ENCODE data around the gene ATF2. TPM values are rescaled to one million over a fixed set of nuclear protein-coding genes. Genes with fewer than 3 reads are reported as not detected.
A peak's percentile ranks its signal among the peaks of the same experiment; 100 is the strongest.

Gene ATF2
- total and polyA plus RNA-seq, 9 of the 15 experiments (the other 6 are each of a cell fraction or from before 2014, with no cell fraction given) = 24.2 to 111 (median 45.9) TPM

- no peak for TF ChIP-seq KLF1 (tag; IDR thresholded peaks at IDR 0.05)
- TF ChIP-seq ZNF639 (CRISPR knock-in tag; conservative IDR thresholded peaks at IDR 0.05 in 1 of 2, IDR thresholded peaks at IDR 0.05 in 1 of 2) = 0 out of 4 replicates have a peak, but pooled peaks of 1 of the 2 experiments have one; percentile 26
- no peak for TF ChIP-seq NCOA2 (IDR thresholded peaks at IDR 0.05; ENCODE audit: partially characterized antibody in 2 of 2)
- TF ChIP-seq FOXK1 (CRISPR knock-in tag; IDR thresholded peaks at IDR 0.05; ENCODE audit: borderline replicate concordance) = peak; percentile 70; the same call in 1 of the 2 replicates
- 0 out of 2 replicates have a peak, but pooled peaks have one; percentile 15 for TF ChIP-seq RNF2 (IDR thresholded peaks at IDR 0.05)
- TF ChIP-seq ZNF224 (CRISPR knock-in tag; IDR thresholded peaks at IDR 0.05) = peak; percentile 83; the same call in 1 of the 2 replicates
- TF ChIP-seq DEAF1 (CRISPR knock-in tag; IDR thresholded peaks at IDR 0.05) = no peak
- TF ChIP-seq HDAC1 (IDR thresholded peaks at IDR 0.05) = peak in 1 of 2 experiments; percentile 64; a peak in 1 of 4 replicates
- no peak for TF ChIP-seq ZNF253 (CRISPR knock-in tag; conservative IDR thresholded peaks at IDR 0.05)
- no peak for TF ChIP-seq ZNF277 (CRISPR knock-in tag; IDR thresholded peaks at IDR 0.05; ENCODE audit: borderline replicate concordance)
- peak; percentile 89; the same call in 1 of the 2 replicates for TF ChIP-seq BRD4 (IDR thresholded peaks at IDR 0.05)
- no peak; the same call in none of the 2 replicates for TF ChIP-seq EP400 (IDR thresholded peaks at IDR 0.05)
- no peak for TF ChIP-seq CLOCK (CRISPR knock-in tag; IDR thresholded peaks at IDR 0.05; ENCODE audit: borderline replicate concordance)
- peak; percentile 28; the same call in 1 of the 2 replicates for TF ChIP-seq SOX6 (IDR thresholded peaks at IDR 0.05)
- peak; percentile 28 for TF ChIP-seq CHD1 (IDR thresholded peaks at IDR 0.05; ENCODE audit: low read length)
- 0 out of 2 replicates have a peak, but pooled peaks have one; percentile 30 for TF ChIP-seq ZNF133 (CRISPR knock-in tag; IDR thresholded peaks at IDR 0.05)
- no peak for TF ChIP-seq ID3 (CRISPR knock-in tag; IDR thresholded peaks at IDR 0.05)
- 0 out of 2 replicates have a peak, but pooled peaks have one; percentile 35 for TF ChIP-seq ID3 (tag; IDR thresholded peaks at IDR 0.05)
- TF ChIP-seq MLLT1 (IDR thresholded peaks at IDR 0.05) = peak; percentile 49 to 91; a peak in 3 of 4 replicates
These were observed 12.7 kb upstream of the ATF2 start (continued) for GRCh38 chr2:175180701-175181103.
